ENCODE measurements around the gene KIDINS220.

The KIDINS220 gene

GRCh38 chr2:8756716-8757115 is 80.7 kb downstream of the KIDINS220 start:
- Histone ChIP-seq H3K4me1 (ENCODE audit: insufficient read depth, low read length) (no peaks in the 10 kb centered on the region), H3K4me2 (ENCODE audit: insufficient read depth, low read length) (no peak overlapping the region), H2AFZ (ENCODE audit: low read depth, low read length) (no peak overlapping the region), H3K79me2 (ENCODE audit: insufficient read depth, low read length) (no peaks in the 10 kb centered on the region), H3K27me3 (ENCODE audit: insufficient read depth, low read length, poor library complexity) (no peaks in the 10 kb centered on the region), H3K36me3 (ENCODE audit: insufficient read depth, low read length) (peaks cover 21% of the 10 kb centered on the region; the same call in 1 of the 2 replicates), H4K20me1 (ENCODE audit: insufficient read depth, low read length) (no peaks in the 10 kb centered on the region), H3K9me3 (ENCODE audit: insufficient read depth, low read length, severe bottlenecking) (peaks cover 4% of the 10 kb centered on the region), H3K4me3 (ENCODE audit: low read depth in 1 of 2, low read length in 2 of 2) (no peak overlapping the region), H3K9ac (ENCODE audit: low read depth, low read length) (no peak overlapping the region), H3K27ac (ENCODE audit: low read length) (no peak overlapping the region)
- ATAC-seq (ENCODE audit: insufficient read depth, low read depth), result no peak
- TF ChIP-seq CTCF (IDR thresholded peaks at IDR 0.05; ENCODE audit: borderline replicate concordance, extremely low read depth, low read length, poor library complexity, severe bottlenecking), result no peak
- no peak for TF ChIP-seq EZH2 (IDR thresholded peaks at IDR 0.05; ENCODE audit: borderline replicate concordance, low read depth, low read length, severe bottlenecking)
- no peak for DNase-seq

GRCh38 chr2:8756230-8756629 is 81.2 kb downstream of the KIDINS220 start:
- TF ChIP-seq EZH2 (IDR thresholded peaks at IDR 0.05; ENCODE audit: borderline replicate concordance, low read depth, low read length, severe bottlenecking), result no peak
- no peak for TF ChIP-seq CTCF (IDR thresholded peaks at IDR 0.05; ENCODE audit: borderline replicate concordance, extremely low read depth, low read length, poor library complexity, severe bottlenecking)
- no peak for ATAC-seq (ENCODE audit: insufficient read depth, low read depth)
- no peak overlapping the region for H3K4me2 ChIP-seq (ENCODE audit: insufficient read depth, low read length)

GRCh38 chr2:8754106-8754776 is 83.2 kb downstream of the KIDINS220 start:
- no peak overlapping the region for H3K4me2 ChIP-seq (ENCODE audit: insufficient read depth, low read length)
- no peak overlapping the region for H3K9ac ChIP-seq (ENCODE audit: low read depth, low read length)
- peaks cover 34% of the 10 kb centered on the region for H3K36me3 ChIP-seq (ENCODE audit: insufficient read depth, low read length)
- no peak overlapping the region for H3K4me3 ChIP-seq (ENCODE audit: low read depth in 1 of 2, low read length in 2 of 2)
- H3K9me3 ChIP-seq (ENCODE audit: insufficient read depth, low read length, severe bottlenecking), result peaks cover 4% of the 10 kb centered on the region
- H2AFZ ChIP-seq (ENCODE audit: low read depth, low read length), result no peak overlapping the region
- no peak for ATAC-seq (ENCODE audit: insufficient read depth, low read depth)
- no peaks in the 10 kb centered on the region for H3K27me3 ChIP-seq (ENCODE audit: insufficient read depth, low read length, poor library complexity)
- no peak overlapping the region for H3K27ac ChIP-seq (ENCODE audit: low read length)
- no peaks in the 10 kb centered on the region for H4K20me1 ChIP-seq (ENCODE audit: insufficient read depth, low read length)
- DNase-seq, result no peak
- H3K4me1 ChIP-seq (ENCODE audit: insufficient read depth, low read length), result no peaks in the 10 kb centered on the region
- no peaks in the 10 kb centered on the region for H3K79me2 ChIP-seq (ENCODE audit: insufficient read depth, low read length)
- no peak for TF ChIP-seq CTCF (IDR thresholded peaks at IDR 0.05; ENCODE audit: borderline replicate concordance, extremely low read depth, low read length, poor library complexity, severe bottlenecking)
- TF ChIP-seq EZH2 (IDR thresholded peaks at IDR 0.05; ENCODE audit: borderline replicate concordance, low read depth, low read length, severe bottlenecking), result no peak

More at GRCh38 chr2:8756230-8756629, 81.2 kb downstream of the KIDINS220 start:
- H4K20me1 ChIP-seq (ENCODE audit: insufficient read depth, low read length), result no peaks in the 10 kb centered on the region
- peaks cover 4% of the 10 kb centered on the region for H3K9me3 ChIP-seq (ENCODE audit: insufficient read depth, low read length, severe bottlenecking)
- peaks cover 25% of the 10 kb centered on the region; the same call in 1 of the 2 replicates for H3K36me3 ChIP-seq (ENCODE audit: insufficient read depth, low read length)
- H3K9ac ChIP-seq (ENCODE audit: low read depth, low read length), result no peak overlapping the region
- H3K4me3 ChIP-seq (ENCODE audit: low read depth in 1 of 2, low read length in 2 of 2), result no peak overlapping the region
- H3K4me1 ChIP-seq (ENCODE audit: insufficient read depth, low read length), result no peaks in the 10 kb centered on the region
- no peak overlapping the region for H3K27ac ChIP-seq (ENCODE audit: low read length)
- no peak overlapping the region for H2AFZ ChIP-seq (ENCODE audit: low read depth, low read length)
- DNase-seq, result no peak
- no peaks in the 10 kb centered on the region for H3K27me3 ChIP-seq (ENCODE audit: insufficient read depth, low read length, poor library complexity)
- no peaks in the 10 kb centered on the region for H3K79me2 ChIP-seq (ENCODE audit: insufficient read depth, low read length)
